Omental fat pad (tissue), 4 donors: ENCODE measurements around the gene KCNJ16. TPM values are rescaled to one million over a fixed set of nuclear protein-coding genes. Genes with fewer than 3 reads are reported as not detected.
A peak's percentile ranks its signal among the peaks of the same experiment; 100 is the strongest.

ENCODE experiments used
- ATAC-seq: fragments of 150-250 bp; one replicate; pipeline ENCODE4 v1.9.1; 2016; ENCODE audit warnings: mild to moderate bottlenecking, moderate library complexity; ENCODE audit not compliant: low FRiP score
- DNase-seq: peaks from one replicate; pipeline ENCODE4 v3.0.0-alpha.2; 2019; ENCODE audit warnings: low spot score
- total RNA-seq, 4 donors: library from RNA; depleted of rRNA; stranded (reverse); fragments of >200 nt; gene quantifications; one replicate each; pipeline ENCODE4 v1.1.0, GENCODE V29; 2016
- TF ChIP-seq, protein P1 (sequence below), 3 donors: fragments of 450-650 bp; IDR thresholded peaks; one replicate each; pipeline ENCODE4 v1.5.1; 2016 to 2017; ENCODE audit warnings: antibody characterized with exemption in 3 of 3, mild to moderate bottlenecking in 3 of 3, moderate library complexity in 2 of 3

KCNJ16 gene
- total RNA-seq, 4 donors from 2014 or later, result 0.24 to 1.4 (median 0.93) TPM

DNA sequence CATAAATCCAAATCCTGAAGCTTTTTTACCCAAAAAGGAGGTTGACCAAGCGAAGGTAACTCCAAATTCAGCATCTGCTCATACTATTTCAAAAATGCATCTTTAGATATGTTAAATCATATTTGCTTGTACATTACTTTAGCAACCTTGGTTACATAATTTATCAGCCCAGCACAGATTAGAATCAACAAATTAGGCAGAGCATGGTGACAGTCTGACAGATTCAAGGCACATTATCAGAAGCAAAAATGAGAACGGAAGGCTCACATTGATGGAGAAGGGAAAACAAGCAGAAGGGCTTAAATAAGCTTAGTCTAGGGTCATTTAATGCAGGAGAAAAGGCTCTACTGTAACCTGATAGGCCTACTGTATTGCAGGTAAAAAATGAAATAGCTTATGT lies 90.4 kb downstream of the KCNJ16 start:
- TF ChIP-seq, protein P1, sequence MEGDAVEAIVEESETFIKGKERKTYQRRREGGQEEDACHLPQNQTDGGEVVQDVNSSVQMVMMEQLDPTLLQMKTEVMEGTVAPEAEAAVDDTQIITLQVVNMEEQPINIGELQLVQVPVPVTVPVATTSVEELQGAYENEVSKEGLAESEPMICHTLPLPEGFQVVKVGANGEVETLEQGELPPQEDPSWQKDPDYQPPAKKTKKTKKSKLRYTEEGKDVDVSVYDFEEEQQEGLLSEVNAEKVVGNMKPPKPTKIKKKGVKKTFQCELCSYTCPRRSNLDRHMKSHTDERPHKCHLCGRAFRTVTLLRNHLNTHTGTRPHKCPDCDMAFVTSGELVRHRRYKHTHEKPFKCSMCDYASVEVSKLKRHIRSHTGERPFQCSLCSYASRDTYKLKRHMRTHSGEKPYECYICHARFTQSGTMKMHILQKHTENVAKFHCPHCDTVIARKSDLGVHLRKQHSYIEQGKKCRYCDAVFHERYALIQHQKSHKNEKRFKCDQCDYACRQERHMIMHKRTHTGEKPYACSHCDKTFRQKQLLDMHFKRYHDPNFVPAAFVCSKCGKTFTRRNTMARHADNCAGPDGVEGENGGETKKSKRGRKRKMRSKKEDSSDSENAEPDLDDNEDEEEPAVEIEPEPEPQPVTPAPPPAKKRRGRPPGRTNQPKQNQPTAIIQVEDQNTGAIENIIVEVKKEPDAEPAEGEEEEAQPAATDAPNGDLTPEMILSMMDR (IDR thresholded peaks at IDR 0.05), result no peak
- no peak for DNase-seq
- ATAC-seq, result no peak

DNA sequence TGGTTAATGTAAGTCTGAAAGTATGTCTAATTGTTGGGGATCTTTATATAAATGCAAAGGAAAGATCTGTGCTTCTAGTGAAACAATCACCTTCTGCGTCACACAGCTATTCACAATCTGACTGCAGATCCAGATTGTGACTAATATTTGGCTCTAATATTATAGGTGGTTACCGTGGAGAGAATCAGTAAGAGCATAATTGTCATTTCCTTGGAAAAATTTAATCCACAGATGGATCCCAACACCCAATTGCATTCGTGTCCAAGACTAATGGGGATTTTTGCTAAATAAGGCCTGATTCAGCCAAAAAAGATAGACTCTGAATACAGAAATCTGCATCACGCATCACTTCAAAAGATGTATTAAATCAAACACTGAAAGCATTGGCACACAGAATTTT lies 91.6 kb downstream of the KCNJ16 start:
- no peak for ATAC-seq
- TF ChIP-seq, protein P1 (IDR thresholded peaks at IDR 0.05), result no peak

DNA sequence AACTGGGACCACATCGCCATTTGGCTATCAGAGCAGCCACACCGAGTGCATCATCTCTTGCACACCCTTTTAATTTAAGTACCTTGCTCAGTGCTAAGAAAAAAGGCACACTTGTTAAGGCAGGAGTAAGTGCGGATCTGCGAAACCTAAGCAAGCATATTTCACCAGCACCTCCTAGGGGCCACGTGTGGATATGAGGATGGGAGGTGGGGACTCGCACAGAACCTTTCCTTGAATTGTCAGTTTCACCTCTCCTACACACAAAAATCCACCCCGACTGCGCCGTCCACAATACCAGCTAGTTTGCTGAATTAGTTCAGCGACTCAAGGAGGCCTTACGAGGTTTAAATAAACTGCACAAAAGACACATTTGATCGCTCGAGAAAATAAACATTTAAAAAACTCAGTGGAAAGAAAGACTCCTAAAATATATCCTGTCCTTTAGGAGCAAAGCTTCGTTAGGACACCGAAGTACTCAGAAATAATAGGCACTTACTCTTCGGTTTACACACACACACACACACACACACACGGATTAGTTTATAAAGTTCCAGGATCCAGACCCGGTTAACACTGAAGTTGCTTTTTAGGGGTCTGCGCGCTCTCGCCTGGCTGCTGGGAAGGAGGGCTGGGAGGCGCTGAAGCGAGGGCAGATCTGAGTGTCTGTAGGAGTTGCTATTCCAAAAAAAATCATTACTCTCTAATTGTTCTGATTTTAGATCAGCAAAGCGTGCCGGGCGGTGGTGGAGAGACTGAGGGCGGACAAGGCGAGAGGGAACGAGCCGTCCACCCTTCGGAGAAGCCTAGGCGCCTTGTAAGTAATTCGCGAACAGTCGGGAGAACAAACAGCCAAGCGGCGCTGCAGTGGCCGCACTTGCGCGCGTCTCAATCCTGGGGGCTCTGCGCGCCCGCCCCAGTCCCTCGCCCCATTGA lies 93.3 kb downstream of the KCNJ16 start:
- TF ChIP-seq, protein P1 (IDR thresholded peaks at IDR 0.05), result no peak
- no peak for DNase-seq
- peak; percentile 48 for ATAC-seq

More for the DNA sequence above, 91.6 kb downstream of the KCNJ16 start:
- DNase-seq, result no peak

DNA sequence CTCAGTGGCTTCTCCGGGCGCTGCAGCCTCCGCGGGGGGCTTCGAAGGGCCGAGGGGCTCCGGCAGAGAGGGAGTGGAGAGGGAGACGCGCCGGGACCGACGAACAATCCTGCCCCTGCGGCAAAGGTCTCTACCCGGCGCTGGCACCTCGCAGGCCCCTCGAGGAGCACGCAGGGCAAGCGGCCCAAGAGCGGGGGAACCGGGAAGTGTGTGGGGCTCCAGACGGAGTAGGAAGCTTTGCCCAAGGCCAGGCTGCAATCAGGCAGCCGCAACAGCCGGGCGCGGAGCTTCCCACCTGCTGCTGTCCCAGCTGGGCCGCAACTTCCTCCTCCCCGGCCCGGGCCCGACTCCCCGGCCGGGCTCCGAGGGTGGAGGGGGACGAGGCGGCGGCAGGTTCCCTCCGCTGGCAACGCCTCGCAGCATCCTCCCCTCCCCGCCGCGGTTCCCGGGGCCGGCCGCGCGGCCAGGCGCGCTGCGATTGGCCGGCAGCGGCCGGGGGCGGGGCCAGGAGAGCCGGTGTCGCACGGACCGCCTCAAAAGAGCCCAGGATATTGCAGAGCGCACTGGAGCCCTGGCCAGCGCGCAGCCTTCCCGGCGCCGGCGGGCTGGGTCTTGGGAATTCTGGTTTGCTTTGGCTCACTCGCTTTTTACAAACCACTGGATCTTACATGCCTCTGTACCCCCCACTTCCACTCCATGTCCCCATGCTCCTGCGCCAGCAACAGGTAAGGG lies 94.1 kb downstream of the KCNJ16 start, which contains the start of gene KCNJ2:
Gene KCNJ2 (plus strand): TSS at position 556 of the 732 bp plus-strand sequence. CDS start 5,508 bp downstream, outside the sequence.
- peak; percentile 98 for ATAC-seq
- TF ChIP-seq, protein P1 (IDR thresholded peaks at IDR 0.05), result no peak
- peak; percentile 32 for DNase-seq

DNA sequence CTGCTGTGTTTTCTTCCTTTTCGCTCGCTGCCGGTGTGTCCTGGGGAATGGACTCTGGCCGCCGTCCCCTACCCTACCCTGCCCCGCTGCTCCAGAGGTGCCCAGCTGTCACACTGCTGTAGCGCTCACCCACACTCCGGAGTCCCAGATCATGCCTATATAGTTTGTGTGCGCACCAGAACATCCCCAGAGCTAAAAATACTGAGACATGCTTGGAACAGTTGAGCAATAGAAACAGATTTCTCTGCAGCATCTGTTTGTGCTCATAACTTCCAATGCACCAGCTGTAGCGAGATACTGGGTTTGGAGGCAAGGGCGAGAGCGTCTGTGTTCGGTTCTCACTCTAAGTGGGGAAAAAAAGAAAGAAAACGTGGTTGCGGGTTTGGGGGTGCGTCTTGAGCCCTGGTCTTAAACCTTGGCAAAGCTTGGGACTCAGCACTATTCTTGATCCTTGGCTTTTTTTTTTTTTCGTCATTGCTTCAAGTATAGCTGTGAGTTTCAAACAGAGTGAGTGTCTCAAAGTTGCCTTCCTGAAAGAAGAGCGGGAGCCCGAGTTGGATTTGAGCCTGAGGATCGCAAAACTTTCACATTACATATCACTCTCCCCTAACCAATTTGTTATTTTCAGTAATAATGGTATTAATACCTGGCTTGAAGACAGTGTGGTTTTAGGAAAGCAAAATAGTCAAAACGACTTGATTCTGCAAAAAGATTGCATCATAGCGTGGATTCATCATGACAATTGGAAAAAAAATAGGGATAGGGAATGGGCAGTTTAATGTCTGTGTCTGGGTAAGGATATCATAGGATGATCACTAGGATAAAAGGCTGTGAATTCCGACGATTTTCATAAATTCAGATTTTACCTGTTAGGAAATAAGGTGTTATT lies 94.9 kb downstream of the KCNJ16 start:
- peak; percentile 43 for ATAC-seq
- no peak for DNase-seq
- TF ChIP-seq, protein P1 (IDR thresholded peaks at IDR 0.05), result no peak

DNA sequence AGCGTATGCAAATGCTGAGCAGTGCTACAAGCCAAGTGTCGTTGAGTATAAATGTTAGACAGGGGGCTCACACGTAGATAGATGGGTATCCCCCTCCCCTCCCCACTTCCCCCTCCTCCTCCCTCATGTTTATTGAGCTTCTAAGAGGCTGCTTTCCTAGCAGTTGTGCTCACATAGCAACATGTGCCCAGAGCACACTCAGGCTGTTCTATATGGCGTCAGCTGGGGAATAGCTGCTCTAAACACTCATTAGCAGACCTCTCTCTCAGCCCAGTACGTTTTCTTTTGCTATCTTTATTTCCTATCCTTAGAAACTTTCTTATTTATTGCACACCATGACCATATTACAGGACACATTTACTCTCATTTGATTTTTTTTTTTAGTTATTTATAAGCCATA lies 96.1 kb downstream of the KCNJ16 start:
- TF ChIP-seq, protein P1 (IDR thresholded peaks at IDR 0.05), result no peak
- ATAC-seq, result no peak
- no peak for DNase-seq
